ENCODE data around the gene CNOT4.
"Not testable (repeated sequence)": the region's sequence is repeated elsewhere in the genome, so short reads cannot be mapped to it uniquely, and the experiment has no call there.

CNOT4 gene

GRCh38 chr7:135510592-135511183, 786 bp upstream of the CNOT4 start:
- DNase-seq, result peak; percentile 3

- no peak for DNase-seq
These were observed 388 bp downstream of the CNOT4 start for GRCh38 chr7:135509589-135509838.

GRCh38 chr7:135508883-135509588, 866 bp downstream of the CNOT4 start:
- peak; percentile 33 for DNase-seq

- no peak for DNase-seq
These were observed 8.5 kb downstream of the CNOT4 start for GRCh38 chr7:135501402-135501801.

- DNase-seq, result no peak
These were observed 10.1 kb downstream of the CNOT4 start for GRCh38 chr7:135499818-135500217.

GRCh38 chr7:135497161-135497560, 12.7 kb downstream of the CNOT4 start:
- not testable (repeated sequence) for DNase-seq

- no peak for DNase-seq
These were observed 16.5 kb downstream of the CNOT4 start for GRCh38 chr7:135493362-135493761.

GRCh38 chr7:135492151-135492550, 17.8 kb downstream of the CNOT4 start:
- DNase-seq, result no peak

GRCh38 chr7:135490783-135491182, 19.1 kb downstream of the CNOT4 start:
- DNase-seq, result no peak

- DNase-seq, result no peak
These were observed 20.1 kb downstream of the CNOT4 start for GRCh38 chr7:135489791-135490190.

- no peak for DNase-seq
These were observed 23.5 kb downstream of the CNOT4 start for GRCh38 chr7:135486261-135486920.

GRCh38 chr7:135481598-135481979, 28.3 kb downstream of the CNOT4 start:
- DNase-seq, result no peak

- DNase-seq, result no peak
These were observed 28.8 kb downstream of the CNOT4 start for GRCh38 chr7:135480966-135481597.

GRCh38 chr7:135475521-135475920, 34.4 kb downstream of the CNOT4 start:
- DNase-seq, result no peak

GRCh38 chr7:135469705-135470104, 40.2 kb downstream of the CNOT4 start:
- not testable (repeated sequence) for DNase-seq

GRCh38 chr7:135467207-135467711, 42.6 kb downstream of the CNOT4 start:
- DNase-seq, result no peak

GRCh38 chr7:135466442-135467206, 43.3 kb downstream of the CNOT4 start:
- no peak for DNase-seq

GRCh38 chr7:135463908-135464307, 46.0 kb downstream of the CNOT4 start:
- DNase-seq, result no peak

GRCh38 chr7:135459951-135460567, 49.8 kb downstream of the CNOT4 start:
- no peak for DNase-seq

GRCh38 chr7:135459076-135459475, 50.8 kb downstream of the CNOT4 start:
- DNase-seq, result no peak

GRCh38 chr7:135454060-135454459, 55.8 kb downstream of the CNOT4 start:
- no peak for DNase-seq

- no peak for DNase-seq
These were observed 60.5 kb downstream of the CNOT4 start for GRCh38 chr7:135449436-135449835.

GRCh38 chr7:135448753-135449152, 61.1 kb downstream of the CNOT4 start:
- DNase-seq, result no peak

Measured in stimulated activated CD4-positive, alpha-beta T cell treated with anti-CD3 and anti-CD28 coated beads, Interleukin-4, amount 100 ng/mL, for 24 hours (primary cell).